GM23338 (cell line): Measurements from ENCODE around the gene PPP1R9A. TPM values are rescaled to one million over a fixed set of nuclear protein-coding genes. Genes with fewer than 3 reads are reported as not detected.

Experiments used
- ATAC-seq: fragments of 200-7000 bp; cut with Tn5 transposase; 3 replicates; pipeline ENCODE4 v1.9.1; 2020
- DNase-seq: peaks from one replicate; pipeline ENCODE4 v3.0.0-alpha.2; 2015; ENCODE audit warnings: low spot score
- H2AFZ ChIP-seq: fragments of 200-600 bp; sonication (generic); 2 replicates; pipeline ENCODE4 v1.8.0; 2016; ENCODE audit warnings: antibody characterized with exemption, mild to moderate bottlenecking, moderate library complexity
- H3F3A ChIP-seq: fragments of 200-600 bp; sonication (generic); replicated peaks from 2 replicates; pipeline ENCODE4 v1.8.0; 2017; ENCODE audit warnings: antibody characterized with exemption, mixed run types, low read depth
- H3K27ac ChIP-seq: fragments of 200-600 bp; sonication (generic); 2 replicates; pipeline ENCODE4 v1.6.1; 2016; ENCODE audit warnings: low read depth
- H3K27me3 ChIP-seq: fragments of 200-600 bp; sonication (generic); 2 replicates; pipeline ENCODE4 v1.8.0; 2016; ENCODE audit warnings: mild to moderate bottlenecking, mixed run types, moderate library complexity; ENCODE audit not compliant: insufficient read depth
- H3K36me3 ChIP-seq: fragments of 200-600 bp; sonication (generic); 2 replicates; pipeline ENCODE4 v1.8.0; 2016; ENCODE audit warnings: mild to moderate bottlenecking; ENCODE audit not compliant: insufficient read depth
- H3K4me1 ChIP-seq: fragments of 200-600 bp; sonication (generic); 2 replicates; pipeline ENCODE4 v1.8.0; 2016; ENCODE audit warnings: mild to moderate bottlenecking, moderate library complexity; ENCODE audit not compliant: insufficient read depth
- H3K4me2 ChIP-seq: fragments of 200-600 bp; sonication (generic); 2 replicates; pipeline ENCODE4 v1.7.1; 2017; ENCODE audit warnings: mixed run types
- H3K4me3 ChIP-seq: fragments of 200-600 bp; sonication (generic); 2 replicates; pipeline ENCODE4 v1.6.1; 2016; ENCODE audit warnings: mixed run types
- H3K79me2 ChIP-seq: fragments of 200-600 bp; sonication (generic); replicated peaks from 2 replicates; pipeline ENCODE4 v1.8.0; 2017; ENCODE audit warnings: mild to moderate bottlenecking; ENCODE audit not compliant: insufficient read depth
- H3K9me2 ChIP-seq: fragments of 200-600 bp; sonication (generic); 2 replicates; pipeline ENCODE4 v1.8.0; 2017; ENCODE audit not compliant: insufficient read depth
- H4K20me1 ChIP-seq: fragments of 200-600 bp; sonication (generic); replicated peaks from 2 replicates; pipeline ENCODE4 v1.8.0; 2017; ENCODE audit warnings: mild to moderate bottlenecking; ENCODE audit not compliant: insufficient read depth
- H3K27ac Mint-ChIP-seq: 2 replicates; pipeline ENCODE4 v1.8.0; 2020; ENCODE audit warnings: inconsistent platforms, mild to moderate bottlenecking, moderate library complexity, mixed read lengths
- H3K27me3 Mint-ChIP-seq: 3 replicates; pipeline ENCODE4 v1.8.0; 2022; ENCODE audit warnings: low read depth, mild to moderate bottlenecking, moderate library complexity, mixed read lengths, inconsistent platforms; ENCODE audit not compliant: insufficient read depth, poor library complexity
- H3K36me3 Mint-ChIP-seq: 3 replicates; pipeline ENCODE4 v1.8.0; 2021; ENCODE audit warnings: low read depth, mild to moderate bottlenecking, inconsistent platforms, moderate library complexity, mixed read lengths
- H3K4me1 Mint-ChIP-seq: 3 replicates; pipeline ENCODE4 v1.8.0; 2020; ENCODE audit warnings: mild to moderate bottlenecking, inconsistent platforms, mixed read lengths
- H3K4me3 Mint-ChIP-seq: 3 replicates; pipeline ENCODE4 v1.8.0; 2021; ENCODE audit warnings: moderate library complexity, mild to moderate bottlenecking, inconsistent platforms, mixed read lengths
- H3K9me3 Mint-ChIP-seq: 3 replicates; pipeline ENCODE4 v1.8.0; 2020; ENCODE audit warnings: moderate library complexity, mild to moderate bottlenecking, inconsistent platforms, mixed read lengths
- CREB1 ChIP-seq: fragments of 250-450 bp; sonication (Bioruptor Pico); IDR thresholded peaks from 2 replicates; pipeline ENCODE4 v1.5.0; 2020; ENCODE audit warnings: low read depth, mild to moderate bottlenecking, moderate library complexity
- ETS1 ChIP-seq: IDR thresholded peaks from 2 replicates; pipeline ENCODE4 v1.6.1; 2016; ENCODE audit warnings: antibody characterized with exemption
- EZH2 ChIP-seq: fragments of 200-600 bp; sonication (generic); IDR thresholded peaks from one replicate; pipeline ENCODE4 v1.8.0; 2017; ENCODE audit warnings: antibody characterized with exemption, mild to moderate bottlenecking, low read depth; ENCODE audit not compliant: unreplicated experiment
- EZH2phosphoT487 ChIP-seq: fragments of 200-600 bp; sonication (generic); IDR thresholded peaks from one replicate; pipeline ENCODE4 v1.8.1; 2018; ENCODE audit warnings: antibody characterized with exemption; ENCODE audit not compliant: unreplicated experiment
- JUNB ChIP-seq: IDR thresholded peaks from one replicate; pipeline ENCODE4 v1.6.1; 2016; ENCODE audit warnings: antibody characterized with exemption; ENCODE audit not compliant: unreplicated experiment
- NANOG ChIP-seq: IDR thresholded peaks from 2 replicates; pipeline ENCODE4 v1.6.1; 2016; ENCODE audit warnings: antibody characterized with exemption, borderline replicate concordance
- POLR2AphosphoS5 ChIP-seq: IDR thresholded peaks from 2 replicates; pipeline ENCODE4 v1.6.1; 2016; ENCODE audit warnings: antibody characterized with exemption, low read depth
- REST ChIP-seq: IDR thresholded peaks from one replicate; pipeline ENCODE4 v1.6.1; 2018; ENCODE audit warnings: antibody characterized with exemption; ENCODE audit not compliant: unreplicated experiment
- STAT1 ChIP-seq: IDR thresholded peaks from one replicate; pipeline ENCODE4 v1.6.1; 2016; ENCODE audit warnings: antibody characterized with exemption; ENCODE audit not compliant: unreplicated experiment
- ZNF114 ChIP-seq: fragments of 250-450 bp; sonication (Bioruptor Pico); IDR thresholded peaks from 2 replicates; pipeline ENCODE4 v1.5.0; 2020; ENCODE audit warnings: mild to moderate bottlenecking, moderate library complexity
- ZNF462 ChIP-seq: fragments of 250-450 bp; sonication (Bioruptor Pico); IDR thresholded peaks from 2 replicates; pipeline ENCODE4 v1.5.0; 2020; ENCODE audit warnings: mild to moderate bottlenecking, moderate library complexity
- polyA plus RNA-seq: library from polyadenylated mRNA; unstranded; fragments of >200 nt; fragmentation: Nextera tagmentation; extraction: Ambion mirVana; gene quantifications from 2 replicates; pipeline ENCODE4 v1.2.1, GENCODE V29; 2016
- total RNA-seq: library from RNA; depleted of rRNA; stranded (reverse); fragments of >200 nt; shearing (Covaris generic); gene quantifications from 2 replicates; pipeline ENCODE4 v1.2.3, GENCODE V29; 2014
- TF ChIP-seq, protein P1 (sequence below), 2 experiments: fragments of 200-600 bp in 1 of 2; sonication (generic) in 1 of 2; conservative IDR thresholded peaks; 2 replicates each; pipeline versions ENCODE4 v1.5.1 to v1.6.1; 2016 to 2017; ENCODE audit warnings: antibody characterized with exemption in 2 of 2, low read depth in 2 of 2, mild to moderate bottlenecking in 2 of 2, moderate library complexity in 1 of 2

The PPP1R9A gene
- total and polyA plus RNA-seq, 2 experiments from 2014 or later: 10.6 to 31.8 TPM

GRCh38 chr7:95335093-95335492 lies 427.7 kb downstream of the PPP1R9A start:
- H3K4me3 ChIP-seq: no peak overlapping the region
- no peaks in the 10 kb centered on the region for H3F3A ChIP-seq
- TF ChIP-seq REST (no peak), NANOG (no peak), ZNF114 (no peak), CREB1 (CRISPR knock-in tag) (no peak), EZH2phosphoT487 (no peak), ZNF462 (no peak), POLR2AphosphoS5 (no peak), EZH2 (no peak), ETS1 (no peak), STAT1 (no peak), JUNB (no peak)
- TF ChIP-seq, protein P1, sequence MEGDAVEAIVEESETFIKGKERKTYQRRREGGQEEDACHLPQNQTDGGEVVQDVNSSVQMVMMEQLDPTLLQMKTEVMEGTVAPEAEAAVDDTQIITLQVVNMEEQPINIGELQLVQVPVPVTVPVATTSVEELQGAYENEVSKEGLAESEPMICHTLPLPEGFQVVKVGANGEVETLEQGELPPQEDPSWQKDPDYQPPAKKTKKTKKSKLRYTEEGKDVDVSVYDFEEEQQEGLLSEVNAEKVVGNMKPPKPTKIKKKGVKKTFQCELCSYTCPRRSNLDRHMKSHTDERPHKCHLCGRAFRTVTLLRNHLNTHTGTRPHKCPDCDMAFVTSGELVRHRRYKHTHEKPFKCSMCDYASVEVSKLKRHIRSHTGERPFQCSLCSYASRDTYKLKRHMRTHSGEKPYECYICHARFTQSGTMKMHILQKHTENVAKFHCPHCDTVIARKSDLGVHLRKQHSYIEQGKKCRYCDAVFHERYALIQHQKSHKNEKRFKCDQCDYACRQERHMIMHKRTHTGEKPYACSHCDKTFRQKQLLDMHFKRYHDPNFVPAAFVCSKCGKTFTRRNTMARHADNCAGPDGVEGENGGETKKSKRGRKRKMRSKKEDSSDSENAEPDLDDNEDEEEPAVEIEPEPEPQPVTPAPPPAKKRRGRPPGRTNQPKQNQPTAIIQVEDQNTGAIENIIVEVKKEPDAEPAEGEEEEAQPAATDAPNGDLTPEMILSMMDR (conservative IDR thresholded peaks at IDR 0.05; ENCODE audit: low read depth in 2 of 2): no peak
- H3K27ac Mint-ChIP-seq: no peak overlapping the region
- DNase-seq (no peak), ATAC-seq (no peak)
- no peaks in the 10 kb centered on the region for H3K27me3 ChIP-seq
- H3K79me2 ChIP-seq: no peaks in the 10 kb centered on the region
- H3K4me1 Mint-ChIP-seq: peaks cover 10% of the 10 kb centered on the region; the same call in 2 of the 3 replicates
- no peak overlapping the region for H2AFZ ChIP-seq
- H3K4me3 Mint-ChIP-seq: no peak overlapping the region
- H3K27me3 Mint-ChIP-seq: no peaks in the 10 kb centered on the region
- no peaks in the 10 kb centered on the region for H4K20me1 ChIP-seq
- H3K9me3 Mint-ChIP-seq: no peaks in the 10 kb centered on the region
- no peak overlapping the region for H3K27ac ChIP-seq
- H3K9me2 ChIP-seq: 0 out of 2 replicates have a peak, but pooled peaks cover 3% of the 10 kb centered on the region
- no peak overlapping the region for H3K4me2 ChIP-seq
- no peaks in the 10 kb centered on the region for H3K36me3 Mint-ChIP-seq
- H3K4me1 ChIP-seq: 0 out of 2 replicates have a peak, but pooled peaks cover 3% of the 10 kb centered on the region
- no peaks in the 10 kb centered on the region for H3K36me3 ChIP-seq
